ENCODE results near the gene COL24A1. TPM values are rescaled to one million over a fixed set of nuclear protein-coding genes. Genes with fewer than 3 reads are reported as not detected.
"Not testable (repeated sequence)": the region's sequence is repeated elsewhere in the genome, so short reads cannot be mapped to it uniquely, and the experiment has no call there.

COL24A1 gene
- polyA plus RNA-seq, 3 donors = 1.8 to 2.3 (median 1.8) TPM

DNA sequence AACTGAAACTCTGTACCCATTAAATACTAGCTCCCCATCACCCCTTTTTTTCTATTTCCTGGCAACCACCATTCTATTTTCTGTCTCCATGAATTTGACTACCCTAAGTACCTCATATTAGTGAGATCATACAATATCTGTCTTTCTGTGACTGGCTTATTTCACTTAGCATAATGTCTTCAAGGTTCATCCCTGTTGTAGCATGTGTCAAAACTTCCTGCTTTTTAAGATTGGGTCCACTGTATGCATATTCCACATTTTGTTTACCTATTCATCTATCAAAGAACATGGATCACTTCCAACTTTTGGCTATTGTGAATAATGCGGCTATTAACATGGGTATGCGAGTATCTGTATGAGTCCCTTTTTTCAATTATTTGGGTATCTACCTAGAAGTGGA is 266.7 kb downstream of the COL24A1 start:
- no peak for DNase-seq

DNA sequence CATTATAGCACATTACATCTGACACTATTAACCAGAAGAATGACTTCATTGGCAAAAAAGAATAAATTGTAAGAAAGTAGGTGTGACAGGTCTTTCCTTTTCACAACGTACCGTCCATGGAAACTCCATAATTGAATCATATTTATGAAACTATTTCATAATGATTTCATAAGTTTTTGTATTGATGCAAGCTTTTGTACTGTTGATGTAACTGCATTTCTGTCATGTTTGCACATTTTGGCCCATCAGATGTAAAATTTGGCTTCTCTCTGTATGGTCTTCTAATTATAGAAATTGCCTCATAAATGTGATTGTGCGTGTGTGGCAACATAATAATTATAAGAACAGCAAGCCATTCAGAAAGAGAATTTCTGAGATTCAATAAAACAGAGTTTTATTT is 267.7 kb downstream of the COL24A1 start:
- DNase-seq = no peak

DNA sequence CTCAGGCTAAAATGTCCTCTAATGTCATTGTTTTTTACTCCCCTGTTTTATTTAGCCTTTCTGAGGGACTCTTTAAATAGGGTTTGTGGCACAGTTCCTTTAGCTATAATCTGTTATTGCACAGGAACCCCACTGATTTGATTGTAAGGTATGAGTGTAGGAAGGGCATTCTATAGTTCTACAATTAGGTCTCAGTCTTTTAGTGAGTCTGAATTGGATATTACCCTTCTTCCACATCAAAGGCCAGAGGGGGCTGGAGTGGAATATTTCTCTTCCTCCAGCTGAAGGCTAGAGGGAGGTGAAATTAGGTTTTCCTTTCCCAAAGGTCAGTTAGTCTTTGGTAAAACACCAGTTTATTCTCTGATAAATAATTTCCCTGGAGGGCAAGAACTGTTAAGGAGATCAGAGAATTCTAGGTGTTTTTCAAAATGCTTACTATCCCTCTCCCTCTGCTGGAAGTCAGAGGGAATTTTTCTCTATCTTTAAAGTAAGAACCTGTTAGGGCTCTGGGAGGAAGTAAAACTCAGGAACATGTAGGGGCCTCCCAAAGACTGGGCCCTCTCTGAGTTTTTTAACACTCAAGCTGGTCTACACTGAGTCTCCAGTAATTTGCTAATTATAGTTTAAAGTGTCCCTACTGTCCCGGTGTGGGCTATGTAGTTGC is 272.1 kb downstream of the COL24A1 start:
- DNase-seq = peak; percentile 5

DNA sequence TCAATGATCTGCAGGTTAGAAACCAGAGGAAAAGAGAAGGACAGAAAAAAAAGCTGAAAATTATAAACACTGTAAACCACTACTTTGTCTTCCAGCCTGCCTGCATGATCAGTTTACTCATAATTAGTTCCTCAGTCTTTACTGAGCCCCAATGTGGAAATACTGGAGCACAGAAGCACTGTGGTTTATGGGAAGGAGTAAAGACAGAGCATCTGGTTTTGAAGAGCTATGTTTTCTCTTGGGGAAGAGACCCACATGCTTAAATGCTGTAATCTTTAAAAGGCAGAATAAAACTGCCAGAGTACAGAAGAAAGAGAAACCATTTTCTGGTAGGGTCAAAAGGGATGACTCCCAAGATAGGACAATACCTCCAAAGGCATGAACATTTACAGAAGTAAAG is 289.4 kb downstream of the COL24A1 start:
- no peak for DNase-seq

DNA sequence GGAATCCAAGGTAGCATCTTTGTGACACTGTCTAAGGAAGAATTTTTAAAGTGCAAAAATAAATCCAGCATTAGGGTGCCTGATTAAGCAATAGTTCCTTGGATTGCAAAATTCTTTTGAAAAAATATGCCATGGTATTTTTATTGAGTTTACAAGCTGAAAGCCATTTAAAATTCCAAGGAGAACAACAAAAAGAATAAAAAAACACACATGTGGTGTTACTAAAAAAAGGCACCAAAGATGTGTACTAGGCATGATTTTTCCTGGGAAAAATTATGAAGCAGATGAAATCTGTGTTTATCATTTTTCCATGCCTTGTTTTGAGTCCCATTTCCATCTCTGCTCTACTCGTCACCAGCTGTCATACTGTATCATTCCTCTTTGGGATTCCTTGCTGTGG is 291.4 kb downstream of the COL24A1 start:
- no peak for DNase-seq

DNA sequence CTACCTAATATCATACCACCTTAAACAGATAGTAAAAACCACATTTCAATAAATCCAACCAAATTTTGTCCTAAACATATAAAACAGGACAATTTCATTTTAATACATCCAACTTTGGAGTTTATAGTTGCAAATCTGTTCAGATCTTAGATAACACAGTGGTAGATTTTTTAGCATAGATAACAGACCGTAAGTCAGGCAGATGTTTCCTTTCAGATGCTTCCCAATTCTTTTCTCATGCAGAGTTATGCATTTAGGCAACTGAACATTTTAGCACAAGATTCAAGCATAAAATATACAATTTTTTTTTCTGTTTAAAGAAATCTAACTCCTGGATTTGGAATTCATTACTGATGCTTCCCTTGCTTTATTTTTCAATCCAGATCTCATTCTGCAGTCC is 291.8 kb downstream of the COL24A1 start:
- DNase-seq = no peak

DNA sequence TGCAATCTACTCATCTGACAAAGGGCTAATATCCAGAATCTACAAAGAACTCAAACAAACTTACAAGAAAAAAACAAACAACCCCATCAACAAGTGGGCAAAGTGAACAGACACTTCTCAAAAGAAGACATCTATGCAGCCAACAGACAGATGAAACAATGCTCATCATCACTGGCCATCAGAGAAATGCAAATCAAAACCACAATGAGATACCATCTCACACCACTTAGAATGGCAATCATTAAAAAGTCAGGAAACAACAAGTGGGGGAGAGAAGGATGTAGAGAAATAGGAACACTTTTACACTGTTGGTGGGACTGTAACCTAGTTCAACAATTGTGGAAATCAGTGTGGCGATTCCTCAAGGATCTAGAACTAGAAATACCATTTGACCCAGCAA is 292.9 kb downstream of the COL24A1 start:
- DNase-seq = not testable (repeated sequence)

DNA sequence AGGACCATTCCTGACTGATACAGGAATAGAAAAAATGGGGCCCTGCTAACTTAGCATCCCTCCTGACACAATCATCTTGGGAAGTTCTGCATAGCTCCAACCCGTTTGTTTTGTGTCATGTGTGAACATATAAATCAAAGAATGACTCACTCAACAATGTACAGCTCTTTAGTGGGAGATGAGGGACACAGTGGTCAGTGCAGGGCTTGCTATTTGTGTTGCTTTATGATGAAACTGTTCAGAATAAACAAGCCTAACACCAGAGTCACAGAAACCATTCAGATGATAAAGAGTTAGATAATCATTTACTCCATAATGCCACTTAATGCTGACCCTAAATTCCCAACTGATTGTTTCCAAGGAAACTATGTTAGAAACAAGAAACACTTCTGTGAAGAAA is 294.1 kb downstream of the COL24A1 start:
- DNase-seq = no peak

DNA sequence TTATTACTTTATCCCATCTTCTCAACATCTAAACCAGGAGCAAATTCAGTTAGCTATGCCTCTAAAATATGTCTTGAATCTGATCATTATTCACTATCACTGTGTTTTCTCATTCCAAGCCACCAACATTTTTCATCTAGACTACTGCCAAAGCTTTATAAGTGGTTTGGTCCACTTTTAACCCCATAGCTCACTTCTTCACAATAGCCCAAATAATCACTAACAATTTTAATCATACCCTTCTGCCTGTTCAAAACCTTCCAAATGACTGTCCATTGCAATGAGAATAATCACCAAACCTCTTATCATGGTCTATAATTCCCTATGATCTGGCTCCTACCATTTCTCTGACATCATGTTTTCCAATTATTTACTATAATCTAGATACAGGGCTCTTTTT is 298.6 kb downstream of the COL24A1 start:
- DNase-seq = no peak

DNA sequence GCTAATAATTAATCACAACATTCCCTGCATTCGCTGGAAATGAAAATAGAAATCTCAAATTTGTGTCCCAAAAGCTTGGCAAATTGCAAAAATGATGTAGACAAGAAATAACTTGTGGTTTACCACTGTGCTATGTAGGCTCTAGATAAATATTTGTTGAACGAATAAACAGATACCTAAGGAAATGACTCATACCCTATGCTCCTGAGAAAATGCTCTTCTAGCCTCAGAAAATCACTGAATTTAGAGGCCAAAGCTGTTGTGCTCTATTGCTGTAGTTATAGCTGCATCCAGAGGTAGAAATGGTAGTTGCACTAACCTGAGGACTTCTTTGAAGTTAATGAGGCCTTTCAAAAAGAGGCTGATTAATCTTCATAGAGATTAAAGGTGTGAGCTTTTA is 306.3 kb downstream of the COL24A1 start:
- peak; percentile 12 for DNase-seq

DNA sequence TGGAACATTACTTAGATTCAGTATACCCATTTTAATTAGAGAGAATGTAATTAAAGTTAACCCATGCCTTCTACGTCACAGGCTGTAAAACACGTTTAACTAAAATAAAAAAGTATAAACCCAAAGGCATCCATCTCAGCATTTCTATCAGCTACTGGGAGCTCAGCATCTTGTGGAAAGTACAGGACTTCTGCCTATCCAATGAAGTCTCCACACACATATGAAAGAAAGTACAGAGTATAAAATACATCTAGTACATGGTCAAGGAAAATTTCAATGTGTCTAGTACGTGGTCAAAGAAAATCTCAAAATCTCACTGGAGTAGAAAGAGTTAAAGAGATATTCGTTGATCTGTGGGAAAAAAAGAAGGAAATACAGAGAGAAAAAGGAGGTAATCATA is 306.9 kb downstream of the COL24A1 start:
- no peak for DNase-seq

DNA sequence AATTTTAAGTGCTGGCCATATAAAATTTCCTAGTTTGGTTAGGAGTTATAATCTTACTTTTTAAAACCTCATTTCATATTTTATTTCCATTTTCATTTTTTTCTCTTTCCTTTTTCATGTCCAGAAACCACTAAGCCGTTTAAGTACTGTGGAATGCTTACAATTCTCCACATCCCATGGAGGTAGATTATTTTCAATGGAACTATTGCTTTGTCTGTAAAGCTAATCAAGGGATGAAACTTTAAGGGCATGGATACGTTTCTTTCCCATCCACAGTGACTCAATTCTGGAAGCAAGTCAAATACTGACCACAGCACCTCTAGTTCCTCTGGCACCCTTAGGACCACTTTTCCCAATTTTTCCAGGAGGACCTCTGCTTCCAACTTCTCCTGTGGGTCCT is 309.2 kb downstream of the COL24A1 start:
- DNase-seq = no peak

DNA sequence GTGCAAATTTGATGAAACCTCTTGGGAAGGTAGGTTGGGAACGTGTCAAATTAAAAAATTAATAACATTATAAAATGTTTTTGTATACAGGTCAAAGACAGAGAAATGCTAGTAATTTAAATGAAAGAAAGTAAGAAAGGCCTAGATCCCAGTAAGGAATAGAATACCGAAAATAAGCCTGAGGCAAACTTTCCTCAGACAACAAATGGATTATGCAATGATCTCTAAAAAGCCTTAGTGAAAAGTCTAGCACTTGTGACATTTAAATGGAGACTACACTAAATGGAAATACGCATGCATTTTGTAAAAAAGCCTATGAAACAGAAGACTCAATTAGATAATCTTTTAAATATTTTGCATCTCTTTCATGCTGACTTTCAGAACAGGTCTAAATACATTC is 309.9 kb downstream of the COL24A1 start:
- no peak for DNase-seq

DNA sequence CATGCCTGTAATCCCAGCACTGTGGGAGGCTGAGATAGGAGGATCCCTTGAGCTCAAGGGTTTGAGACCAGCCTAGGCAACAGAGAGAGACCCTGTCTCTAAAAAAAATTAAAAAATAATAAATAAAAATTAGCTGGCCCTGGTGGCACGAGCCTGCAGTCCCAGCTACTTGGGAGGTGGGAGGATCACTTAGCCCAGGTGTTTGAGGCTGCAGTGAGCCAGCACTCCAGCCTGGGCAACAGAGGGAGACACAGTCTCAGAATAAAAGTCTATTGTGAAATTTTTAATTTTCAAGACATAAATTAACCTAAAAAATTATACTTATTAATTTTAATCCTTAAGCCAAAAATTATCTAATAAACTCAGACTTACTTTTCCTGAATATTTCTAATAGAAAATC is 317.1 kb downstream of the COL24A1 start:
- DNase-seq = no peak

DNA sequence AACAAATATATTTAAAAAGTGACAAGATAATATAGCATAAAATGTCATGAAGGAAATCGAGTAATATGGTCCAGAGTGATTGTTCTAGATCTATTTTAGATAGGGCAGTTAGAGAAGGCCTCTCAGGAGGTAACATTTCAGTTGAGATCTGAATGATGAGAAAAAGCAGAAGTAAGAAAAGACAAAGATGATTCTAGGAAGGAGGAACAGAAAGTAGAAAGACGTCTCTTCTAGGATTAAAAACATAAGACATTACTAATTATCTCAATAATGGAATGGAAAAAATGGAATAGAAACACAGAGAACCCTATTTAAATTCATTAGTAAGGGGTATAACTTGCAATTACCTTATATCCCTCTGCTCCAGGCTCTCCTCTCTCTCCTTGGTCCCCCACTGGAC is 318.3 kb downstream of the COL24A1 start:
- DNase-seq = no peak

DNA sequence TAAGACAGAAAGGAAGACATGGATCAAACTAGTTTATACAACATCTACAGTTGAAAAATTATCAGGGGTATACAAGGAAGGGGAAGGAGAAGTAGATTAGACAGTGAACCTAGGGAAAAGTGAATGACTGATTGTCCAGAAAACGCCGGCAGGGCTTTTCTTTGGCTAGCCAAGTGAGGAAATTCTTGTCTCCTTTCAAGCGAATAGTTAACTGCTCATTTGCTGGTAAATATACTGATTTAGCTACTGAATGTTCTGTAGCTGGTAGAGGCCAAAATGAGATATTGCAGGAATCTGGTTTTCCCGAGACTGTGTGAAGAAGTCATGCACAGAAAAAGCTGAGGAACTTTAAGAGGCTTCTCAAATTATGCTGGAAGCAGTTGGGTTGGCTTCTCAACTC is 319.8 kb downstream of the COL24A1 start:
- peak; percentile 23 for DNase-seq

DNA sequence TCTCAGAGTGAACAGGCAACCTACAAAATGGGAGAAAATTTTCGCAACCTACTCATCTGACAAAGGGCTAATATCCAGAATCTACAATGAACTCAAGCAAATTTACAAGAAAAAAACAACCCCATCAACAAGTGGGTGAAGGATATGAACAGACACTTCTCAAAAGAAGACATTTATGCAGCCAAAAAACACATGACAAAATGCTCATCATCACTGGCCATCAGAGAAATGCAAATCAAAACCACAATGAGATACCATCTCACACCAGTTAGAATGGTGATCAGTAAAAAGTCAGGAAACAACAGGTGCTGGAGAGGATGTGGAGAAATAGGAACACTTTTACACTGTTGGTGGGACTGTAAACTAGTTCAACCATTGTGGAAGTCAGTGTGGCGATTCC is 323.4 kb downstream of the COL24A1 start:
- not testable (repeated sequence) for DNase-seq

DNA sequence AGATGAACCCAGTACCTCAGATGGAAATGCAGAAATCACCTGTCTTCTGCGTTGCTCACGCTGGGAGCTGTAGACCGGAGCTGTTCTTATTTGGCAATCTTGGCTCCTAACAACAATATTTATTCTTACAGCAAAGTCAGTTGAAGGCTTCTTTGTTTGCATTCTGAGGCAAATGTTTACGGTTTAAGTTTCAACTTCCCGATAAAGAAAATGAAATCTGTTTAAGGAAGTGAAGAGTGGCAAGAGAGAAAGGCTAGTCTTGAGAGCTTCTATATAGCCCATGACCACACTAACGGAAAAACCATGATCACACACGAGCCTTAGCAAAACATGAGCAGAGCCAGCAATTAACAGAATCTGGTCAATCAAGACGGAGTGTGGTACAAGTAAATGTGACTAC is 325.7 kb downstream of the COL24A1 start:
- DNase-seq = no peak

DNA sequence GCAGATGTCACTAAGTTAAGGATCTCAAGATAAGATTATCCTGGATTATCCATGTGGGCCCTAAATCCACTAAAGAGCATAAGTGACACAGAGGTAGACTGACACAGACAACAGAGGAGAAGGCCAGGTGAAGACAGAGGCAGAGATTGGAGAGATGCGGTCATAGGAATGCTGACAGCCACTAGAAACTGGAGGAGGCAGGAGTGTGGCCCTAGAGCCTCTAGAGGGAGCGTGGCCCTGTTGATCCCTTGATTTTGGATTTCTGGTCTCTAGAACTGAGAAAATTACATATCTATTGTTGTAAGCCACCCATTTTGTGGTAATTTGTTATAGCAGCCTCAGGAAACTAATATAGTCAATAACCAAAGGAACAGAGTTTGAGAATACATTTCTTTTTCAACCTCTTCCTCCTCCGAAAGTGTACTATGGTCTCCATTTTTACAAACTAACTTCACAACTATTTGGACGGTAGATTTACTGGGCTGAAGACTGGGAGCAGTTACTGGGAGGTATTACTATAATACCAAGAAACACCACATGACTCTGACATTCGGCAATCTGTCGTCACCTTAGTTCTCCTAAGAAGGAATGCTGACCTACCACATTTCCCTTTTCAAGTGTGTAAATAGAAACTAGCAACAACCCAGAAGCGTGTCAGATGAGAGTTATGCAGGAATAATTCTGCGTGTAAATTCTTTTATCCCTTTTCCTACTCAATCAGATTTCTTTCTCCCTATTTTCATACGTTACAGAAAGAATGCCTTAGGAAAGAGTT is 332.3 kb downstream of the COL24A1 start:
- no peak for DNase-seq

DNA sequence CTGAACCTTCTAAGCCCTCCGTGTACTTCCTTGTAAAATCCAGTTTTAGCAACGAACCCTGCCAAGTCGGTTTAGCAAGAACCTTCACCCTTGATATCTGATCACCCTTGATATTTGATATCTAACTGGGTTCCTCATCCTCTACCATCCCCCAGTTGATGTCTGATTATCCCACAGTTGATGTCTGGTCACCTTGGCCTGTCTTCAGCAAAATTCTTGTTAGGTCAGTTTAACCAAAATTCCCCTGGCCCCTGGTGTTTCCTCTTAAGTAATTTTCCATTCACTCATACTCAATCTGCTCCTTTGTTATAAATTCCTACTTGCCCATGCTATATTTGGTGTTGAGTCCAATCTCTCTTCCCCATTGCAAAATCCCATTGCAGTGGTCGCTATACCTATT is 333.9 kb downstream of the COL24A1 start:
- DNase-seq = no peak

DNA sequence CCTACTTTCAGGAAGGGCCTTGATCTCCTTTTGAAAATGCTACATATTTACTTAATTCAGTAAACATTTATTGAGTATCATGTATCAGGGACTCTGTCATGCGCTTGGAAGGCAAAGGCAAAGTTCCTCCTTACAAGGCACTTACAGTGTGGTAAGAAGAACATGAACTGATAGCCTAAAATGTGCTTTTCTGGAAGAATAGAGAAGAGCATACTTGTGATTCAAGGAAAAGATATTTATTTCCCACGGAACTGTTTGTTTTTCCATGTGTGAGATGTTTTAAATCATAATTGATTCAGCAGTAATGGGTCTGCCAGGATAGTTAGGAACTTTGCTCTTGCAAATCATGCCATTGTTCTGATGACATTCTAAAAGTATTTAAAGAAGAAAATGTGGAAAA is 338.2 kb downstream of the COL24A1 start:
- no peak for DNase-seq

DNA sequence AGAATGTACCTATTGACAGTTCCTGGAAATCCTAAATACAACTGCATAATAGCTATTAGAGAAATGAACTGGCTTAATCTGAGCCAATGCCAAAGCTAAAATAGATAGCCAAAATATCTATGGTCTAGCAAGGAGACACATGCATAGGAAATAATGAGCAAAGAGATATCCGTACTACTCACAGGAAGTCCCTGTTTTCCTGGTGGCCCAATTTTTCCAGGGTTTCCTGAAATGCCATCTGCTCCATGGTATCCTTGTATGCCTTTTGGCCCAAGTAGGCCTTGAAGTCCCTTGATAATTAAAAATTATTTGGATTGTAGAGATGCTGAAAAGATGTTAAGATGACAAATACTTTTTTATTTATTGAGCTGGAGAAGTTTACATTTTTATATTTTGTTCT is 340.0 kb downstream of the COL24A1 start:
- no peak for DNase-seq

DNA sequence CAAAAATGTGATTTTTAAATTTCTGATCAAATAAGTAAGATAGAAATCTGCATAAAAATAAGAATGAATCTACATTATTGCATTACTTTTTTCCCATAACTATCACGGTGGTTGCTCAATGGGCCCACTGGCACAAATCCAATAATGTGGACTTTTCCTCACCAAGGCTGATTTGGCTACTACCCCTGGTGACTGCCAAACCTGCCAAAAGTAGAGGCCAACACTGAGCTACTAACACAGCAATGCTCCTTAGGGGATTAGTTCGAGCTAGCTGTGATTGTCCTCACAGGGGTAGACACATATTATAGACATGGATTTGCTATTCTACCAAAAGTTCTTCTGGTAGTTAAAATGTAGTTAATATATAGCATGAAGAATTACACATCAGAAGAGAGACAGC is 340.7 kb downstream of the COL24A1 start:
- no peak for DNase-seq
